ENCODE data around the gene PER3. TPM values are rescaled to one million over a fixed set of nuclear protein-coding genes. Genes with fewer than 3 reads are reported as not detected.

Gene PER3
- total and polyA plus RNA-seq, 4 donors = 3.4 to 21.1 (median 11.5) TPM

GRCh38 chr1:7846656-7847055, 62.6 kb downstream of the PER3 start:
- no peaks in the 10 kb centered on the region for H3K27me3 ChIP-seq (ENCODE audit: control insufficient read depth in 3 of 3, insufficient read depth in 3 of 3, low read length in 2 of 3)
- DNase-seq (no peak), ATAC-seq (ENCODE audit: insufficient read depth, low FRiP score) (no peak)
- H3K9ac ChIP-seq (ENCODE audit: insufficient read depth in 1 of 2, low read length in 2 of 2) = no peak overlapping the region
- H3K4me1 ChIP-seq (ENCODE audit: control insufficient read depth in 5 of 5, insufficient read depth in 5 of 5, low read length in 5 of 5) = peaks cover 0 to 3% (median 0%) of the 10 kb centered on the region in 5 donors
- WGBS, 2 donors = 88 to 91% methylated on average over 7 of the region's 7 CpGs
- H3K4me3 ChIP-seq = no peak overlapping the region
- peaks cover 0 to 10% (median 6%) of the 10 kb centered on the region in 4 donors for H3K36me3 ChIP-seq (ENCODE audit: control insufficient read depth in 4 of 4, insufficient read depth in 4 of 4, low read length in 4 of 4)
- TF ChIP-seq CTCF (IDR thresholded peaks at IDR 0.05; ENCODE audit: control extremely low read depth, extremely low read depth) = no peak
- H3K27ac ChIP-seq (ENCODE audit: low read depth in 1 of 2, low read length in 1 of 2) = no peak overlapping the region
- no peaks in the 10 kb centered on the region for H3K9me3 ChIP-seq (ENCODE audit: control insufficient read depth in 4 of 4, insufficient read depth in 3 of 4, low read length in 3 of 4)

GRCh38 chr1:7847599-7847998, 63.5 kb downstream of the PER3 start:
- WGBS, 2 donors = 66 to 73% methylated on average over 4 of the region's 4 CpGs
- ATAC-seq (ENCODE audit: insufficient read depth, low FRiP score) (no peak), DNase-seq (no peak)
- H3K27ac ChIP-seq (ENCODE audit: low read depth in 1 of 2, low read length in 1 of 2) = no peak overlapping the region
- TF ChIP-seq CTCF (IDR thresholded peaks at IDR 0.05; ENCODE audit: control extremely low read depth, extremely low read depth) = no peak
- peaks cover 0 to 5% (median 0%) of the 10 kb centered on the region in 5 donors for H3K4me1 ChIP-seq (ENCODE audit: control insufficient read depth in 5 of 5, insufficient read depth in 5 of 5, low read length in 5 of 5)
- H3K9me3 ChIP-seq (ENCODE audit: control insufficient read depth in 4 of 4, insufficient read depth in 3 of 4, low read length in 3 of 4) = no peaks in the 10 kb centered on the region
- no peaks in the 10 kb centered on the region for H3K27me3 ChIP-seq (ENCODE audit: control insufficient read depth in 3 of 3, insufficient read depth in 3 of 3, low read length in 2 of 3)
- no peak overlapping the region for H3K4me3 ChIP-seq
- H3K9ac ChIP-seq (ENCODE audit: insufficient read depth in 1 of 2, low read length in 2 of 2) = no peak overlapping the region
- H3K36me3 ChIP-seq (ENCODE audit: control insufficient read depth in 4 of 4, insufficient read depth in 4 of 4, low read length in 4 of 4) = peaks cover 0 to 8% (median 4%) of the 10 kb centered on the region in 4 donors

- ATAC-seq (ENCODE audit: insufficient read depth, low FRiP score) (no peak), DNase-seq (no peak)
- Histone ChIP-seq H3K9me3 (ENCODE audit: control insufficient read depth in 4 of 4, insufficient read depth in 3 of 4, low read length in 3 of 4) (no peaks in the 10 kb centered on the region), H3K4me3 (no peak overlapping the region), H3K36me3 (ENCODE audit: control insufficient read depth in 4 of 4, insufficient read depth in 4 of 4, low read length in 4 of 4) (peaks cover 0 to 2% (median 0%) of the 10 kb centered on the region in 4 donors), H3K27ac (ENCODE audit: low read depth in 1 of 2, low read length in 1 of 2) (no peak overlapping the region), H3K27me3 (ENCODE audit: control insufficient read depth in 3 of 3, insufficient read depth in 3 of 3, low read length in 2 of 3) (no peaks in the 10 kb centered on the region), H3K9ac (ENCODE audit: insufficient read depth in 1 of 2, low read length in 2 of 2) (no peak overlapping the region), H3K4me1 (ENCODE audit: control insufficient read depth in 5 of 5, insufficient read depth in 5 of 5, low read length in 5 of 5) (peaks cover 0 to 5% (median 0%) of the 10 kb centered on the region in 5 donors)
- no peak for TF ChIP-seq CTCF (IDR thresholded peaks at IDR 0.05; ENCODE audit: control extremely low read depth, extremely low read depth)
- WGBS, 2 donors = 92% methylated on average over 15 of the region's 15 CpGs
These were observed 66.7 kb downstream of the PER3 start for GRCh38 chr1:7850786-7851185.
